Chondrocyte (in vitro differentiated cells): ENCODE data around the gene MYH11. TPM values are rescaled to one million over a fixed set of nuclear protein-coding genes. Genes with fewer than 3 reads are reported as not detected.

ENCODE experiments used
- DNase-seq: peaks from one replicate; pipeline ENCODE4 v3.0.0; 2021; ENCODE audit warnings: mixed read lengths, low spot score
- H3K27ac Mint-ChIP-seq: one replicate; pipeline ENCODE4 v1.8.0; 2021; ENCODE audit warnings: mild to moderate bottlenecking, moderate library complexity, mixed read lengths; ENCODE audit not compliant: unreplicated experiment
- H3K27me3 Mint-ChIP-seq: 2 replicates; pipeline ENCODE4 v1.8.0; 2021; ENCODE audit warnings: low read depth, mixed read lengths
- H3K36me3 Mint-ChIP-seq: 2 replicates; pipeline ENCODE4 v1.8.0; 2021; ENCODE audit warnings: low read depth, mixed read lengths
- H3K4me1 Mint-ChIP-seq: 2 replicates; pipeline ENCODE4 v1.8.0; 2021; ENCODE audit warnings: low read depth, mild to moderate bottlenecking, mixed read lengths
- H3K4me3 Mint-ChIP-seq: one replicate; pipeline ENCODE4 v1.8.0; 2021; ENCODE audit warnings: mild to moderate bottlenecking, moderate library complexity, mixed read lengths; ENCODE audit not compliant: unreplicated experiment
- H3K9me3 Mint-ChIP-seq: 2 replicates; pipeline ENCODE4 v1.8.0; 2021; ENCODE audit warnings: low read depth, mixed read lengths
- total RNA-seq: library from RNA; stranded (reverse); gene quantifications from 3 replicates; pipeline ENCODE4 v1.2.1, GENCODE V29; 2021
- TF ChIP-seq, protein P1 (sequence below): fragments of 200-600 bp; sonication (generic); IDR thresholded peaks from 2 replicates; pipeline ENCODE4 v1.5.0; 2021; ENCODE audit warnings: antibody characterized with exemption, mild to moderate bottlenecking, moderate library complexity

MYH11 gene
- total RNA-seq, 1 donor from 2014 or later, result 58.3 TPM

DNA sequence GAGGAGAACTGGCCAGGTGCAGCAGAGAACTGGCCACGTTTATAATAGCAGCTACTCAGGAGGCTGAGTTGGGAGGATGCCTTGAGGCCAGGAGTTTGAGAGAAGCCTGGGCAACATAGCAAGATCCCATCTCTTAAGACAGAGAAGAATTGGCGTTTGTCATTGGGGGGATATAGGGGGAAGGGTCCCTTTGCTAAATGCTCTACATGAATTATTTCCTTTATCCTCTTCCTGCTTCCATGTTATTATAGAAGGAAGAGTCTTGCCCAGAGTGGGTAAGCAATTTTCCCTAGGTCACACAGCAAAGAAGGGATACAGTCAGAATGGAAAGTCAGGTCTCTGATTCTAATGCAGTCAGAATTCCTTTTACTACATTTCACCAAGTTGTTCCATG is 68.0 kb downstream of the MYH11 start:
- H3K4me3 Mint-ChIP-seq, result no peak overlapping the region
- H3K9me3 Mint-ChIP-seq, result no peaks in the 10 kb centered on the region
- no peaks in the 10 kb centered on the region for H3K27me3 Mint-ChIP-seq
- peak; percentile 4 for DNase-seq
- H3K4me1 Mint-ChIP-seq, result peaks cover 19% of the 10 kb centered on the region
- H3K27ac Mint-ChIP-seq, result no peak overlapping the region
- H3K36me3 Mint-ChIP-seq, result peaks cover 6% of the 10 kb centered on the region
- TF ChIP-seq, protein P1, sequence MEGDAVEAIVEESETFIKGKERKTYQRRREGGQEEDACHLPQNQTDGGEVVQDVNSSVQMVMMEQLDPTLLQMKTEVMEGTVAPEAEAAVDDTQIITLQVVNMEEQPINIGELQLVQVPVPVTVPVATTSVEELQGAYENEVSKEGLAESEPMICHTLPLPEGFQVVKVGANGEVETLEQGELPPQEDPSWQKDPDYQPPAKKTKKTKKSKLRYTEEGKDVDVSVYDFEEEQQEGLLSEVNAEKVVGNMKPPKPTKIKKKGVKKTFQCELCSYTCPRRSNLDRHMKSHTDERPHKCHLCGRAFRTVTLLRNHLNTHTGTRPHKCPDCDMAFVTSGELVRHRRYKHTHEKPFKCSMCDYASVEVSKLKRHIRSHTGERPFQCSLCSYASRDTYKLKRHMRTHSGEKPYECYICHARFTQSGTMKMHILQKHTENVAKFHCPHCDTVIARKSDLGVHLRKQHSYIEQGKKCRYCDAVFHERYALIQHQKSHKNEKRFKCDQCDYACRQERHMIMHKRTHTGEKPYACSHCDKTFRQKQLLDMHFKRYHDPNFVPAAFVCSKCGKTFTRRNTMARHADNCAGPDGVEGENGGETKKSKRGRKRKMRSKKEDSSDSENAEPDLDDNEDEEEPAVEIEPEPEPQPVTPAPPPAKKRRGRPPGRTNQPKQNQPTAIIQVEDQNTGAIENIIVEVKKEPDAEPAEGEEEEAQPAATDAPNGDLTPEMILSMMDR, result no peak

- H3K27me3 Mint-ChIP-seq, result no peaks in the 10 kb centered on the region
- no peak overlapping the region for H3K4me3 Mint-ChIP-seq
- H3K4me1 Mint-ChIP-seq, result peaks cover 16% of the 10 kb centered on the region
- no peak for DNase-seq
- H3K27ac Mint-ChIP-seq, result no peak overlapping the region
- TF ChIP-seq, protein P1, result no peak
- peaks cover 6% of the 10 kb centered on the region for H3K36me3 Mint-ChIP-seq
- H3K9me3 Mint-ChIP-seq, result no peaks in the 10 kb centered on the region
Observed at GRCh38 chr16:15786501-15786900, 70.3 kb downstream of the MYH11 start.

- peaks cover 6% of the 10 kb centered on the region for H3K36me3 Mint-ChIP-seq
- H3K27me3 Mint-ChIP-seq, result no peaks in the 10 kb centered on the region
- no peak overlapping the region for H3K4me3 Mint-ChIP-seq
- H3K27ac Mint-ChIP-seq, result no peak overlapping the region
- TF ChIP-seq, protein P1, result no peak
- H3K9me3 Mint-ChIP-seq, result no peaks in the 10 kb centered on the region
- DNase-seq, result no peak
- peaks cover 6% of the 10 kb centered on the region for H3K4me1 Mint-ChIP-seq
Observed at GRCh38 chr16:15785386-15786059, 71.3 kb downstream of the MYH11 start.

- no peaks in the 10 kb centered on the region for H3K4me1 Mint-ChIP-seq
- TF ChIP-seq, protein P1, result no peak
- no peaks in the 10 kb centered on the region for H3K27me3 Mint-ChIP-seq
- no peak for DNase-seq
- H3K27ac Mint-ChIP-seq, result no peak overlapping the region
- no peaks in the 10 kb centered on the region for H3K9me3 Mint-ChIP-seq
- H3K4me3 Mint-ChIP-seq, result no peak overlapping the region
- peaks cover 8% of the 10 kb centered on the region for H3K36me3 Mint-ChIP-seq
Observed at GRCh38 chr16:15783985-15784384, 72.8 kb downstream of the MYH11 start.

DNA sequence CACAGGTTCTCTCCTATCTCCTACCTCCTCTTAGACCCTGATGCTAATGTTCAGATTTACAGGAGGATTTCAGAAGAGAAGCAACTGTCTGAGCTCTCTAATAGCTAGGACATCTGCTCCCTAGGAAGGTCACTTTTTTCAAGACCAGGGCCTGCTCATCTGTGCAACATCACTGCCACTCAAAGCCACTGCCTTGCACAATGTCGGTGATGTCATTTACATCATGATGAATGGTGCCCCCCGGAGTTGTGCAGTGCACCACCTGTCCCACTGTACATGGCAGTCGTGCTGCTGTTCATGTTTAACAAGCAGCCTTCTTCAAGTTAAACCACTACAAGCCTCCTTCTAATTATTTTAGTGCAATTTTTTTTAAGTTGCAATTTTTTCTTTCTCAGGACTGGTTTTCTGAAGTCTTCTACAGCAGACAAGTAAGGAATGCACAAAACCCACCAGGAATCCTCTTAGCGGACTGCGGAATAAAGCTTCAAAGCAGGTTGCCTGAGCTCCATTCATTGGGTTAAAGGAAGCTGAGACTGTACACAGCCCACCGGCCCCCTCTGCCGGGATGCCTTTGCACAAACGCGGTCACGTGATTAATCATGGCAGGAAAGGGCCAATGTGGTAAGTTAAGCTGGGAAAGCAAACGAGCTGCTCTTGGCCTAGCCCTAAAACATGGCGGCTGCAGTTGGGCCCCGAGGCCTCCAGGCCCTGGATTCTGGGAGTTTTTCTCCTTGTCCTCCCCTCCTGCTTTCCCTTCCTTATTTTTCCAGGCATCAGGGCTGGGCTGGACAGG is 74.1 kb downstream of the MYH11 start:
- peaks cover 7% of the 10 kb centered on the region for H3K36me3 Mint-ChIP-seq
- H3K4me1 Mint-ChIP-seq, result no peaks in the 10 kb centered on the region
- no peak for DNase-seq
- H3K9me3 Mint-ChIP-seq, result no peaks in the 10 kb centered on the region
- TF ChIP-seq, protein P1, result peak; percentile 19
- H3K27ac Mint-ChIP-seq, result no peak overlapping the region
- peaks cover 3% of the 10 kb centered on the region for H3K27me3 Mint-ChIP-seq
- no peak overlapping the region for H3K4me3 Mint-ChIP-seq
